NOMO-1 treated with DMSO at 0.1 percent for 48 hours (cell line): ENCODE results near the gene CLEC12A.

Experiments
- DNase-seq: peaks from one replicate; lab custom pipeline; 2025; ENCODE audit not compliant: unreplicated experiment; lab: John Stamatoyannopoulos, UW

Gene CLEC12A

DNA sequence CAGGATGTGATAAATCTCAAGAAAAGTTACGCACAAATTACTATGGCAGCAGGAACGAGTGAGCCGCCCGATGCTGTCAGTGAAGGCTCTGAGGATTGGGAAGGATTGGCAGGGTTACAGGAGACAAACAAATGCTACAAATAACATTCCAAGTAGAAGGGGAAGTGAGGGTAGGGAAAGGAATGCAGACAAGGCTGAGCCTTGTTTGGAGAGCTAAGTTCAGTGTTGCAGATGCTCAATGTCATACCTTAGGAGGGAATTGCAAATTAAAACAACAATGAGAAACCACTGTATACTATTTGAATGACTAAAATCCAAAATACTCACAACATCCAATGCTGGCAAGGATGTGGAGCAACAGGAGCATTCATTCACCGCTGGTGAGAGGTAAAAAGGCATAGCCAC is 60.6 kb downstream of the CLEC12A start:
- peak; percentile 26 for DNase-seq

DNA sequence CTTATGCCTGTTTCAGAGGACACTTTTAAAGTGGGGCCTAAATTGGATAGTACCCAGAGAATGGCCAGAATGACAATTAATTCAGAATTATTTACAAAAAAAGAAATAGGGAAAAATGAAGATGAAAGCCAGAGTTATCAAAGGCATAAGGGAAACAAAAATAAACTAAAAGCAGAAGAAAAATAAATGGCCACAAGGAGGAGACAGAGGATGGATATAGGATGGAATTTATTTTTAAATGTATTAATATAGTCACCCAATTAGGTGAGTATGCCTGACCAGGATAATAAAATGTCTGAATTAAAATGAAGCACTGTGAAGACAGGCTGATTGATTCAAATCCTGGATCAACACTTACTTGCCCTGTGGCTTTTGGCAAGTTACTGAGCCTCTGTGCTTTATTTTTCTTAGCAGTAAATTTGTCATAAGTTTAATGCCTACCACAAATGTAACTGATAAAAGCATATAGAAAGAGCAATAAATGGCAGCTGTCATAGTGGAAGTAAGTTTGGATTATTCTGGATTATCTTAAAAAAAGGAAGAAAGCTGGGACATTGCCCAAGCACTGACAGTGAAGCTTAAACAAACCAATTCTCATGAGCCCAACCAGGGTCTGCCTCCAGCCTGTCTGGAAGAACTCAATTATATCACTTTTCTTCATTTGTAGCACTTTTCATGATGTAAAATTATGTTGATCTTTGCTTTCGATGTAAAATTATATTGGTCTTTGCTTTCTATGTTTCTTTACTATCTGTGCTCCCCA is 62.8 kb downstream of the CLEC12A start:
- DNase-seq, result peak; percentile 40
